ENCODE measurements around the gene NKIRAS1. TPM values are rescaled to one million over a fixed set of nuclear protein-coding genes. Genes with fewer than 3 reads are reported as not detected.

Gene NKIRAS1
- total RNA-seq, 1 experiment from 2014 or later: 12.0 TPM

DNA sequence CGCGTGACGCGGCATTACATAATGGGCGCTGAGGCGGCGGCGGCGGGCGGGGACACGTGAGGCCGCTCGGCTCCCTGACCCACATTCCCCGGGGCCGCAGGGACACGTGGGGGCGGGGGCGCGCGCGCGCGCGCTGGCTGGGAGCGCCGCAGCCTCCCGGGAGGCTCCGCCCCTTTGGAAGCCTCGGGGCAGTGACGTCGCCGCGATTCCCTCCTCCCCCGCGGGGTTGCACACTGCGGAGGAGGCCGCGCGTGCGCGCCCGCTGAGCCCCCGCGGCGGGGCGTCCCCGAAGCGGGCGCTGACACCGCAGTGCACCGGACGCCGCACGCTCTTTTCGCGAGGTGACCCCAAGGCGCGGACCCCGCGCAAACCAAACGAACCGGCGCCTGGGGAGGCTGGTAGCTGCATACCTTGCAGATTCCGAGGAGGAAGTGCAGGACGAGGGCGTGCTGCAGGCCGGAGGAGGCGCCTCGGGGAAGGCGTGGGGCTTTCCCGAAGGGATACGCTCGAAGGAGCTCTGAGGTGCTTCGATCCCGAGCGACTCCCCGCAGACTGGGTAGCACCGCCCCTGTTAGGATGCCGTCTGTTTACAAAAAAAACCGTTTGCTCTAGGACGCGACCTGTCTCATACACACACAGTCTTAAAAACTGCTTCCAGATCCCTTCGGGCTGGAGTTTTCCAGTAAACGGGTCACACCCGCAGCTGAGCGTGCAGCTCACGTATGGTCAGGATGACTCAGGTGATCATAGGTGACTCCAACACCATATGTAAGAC, 29.3 kb upstream of the NKIRAS1 start (continued):
- TF ChIP-seq, protein P1, sequence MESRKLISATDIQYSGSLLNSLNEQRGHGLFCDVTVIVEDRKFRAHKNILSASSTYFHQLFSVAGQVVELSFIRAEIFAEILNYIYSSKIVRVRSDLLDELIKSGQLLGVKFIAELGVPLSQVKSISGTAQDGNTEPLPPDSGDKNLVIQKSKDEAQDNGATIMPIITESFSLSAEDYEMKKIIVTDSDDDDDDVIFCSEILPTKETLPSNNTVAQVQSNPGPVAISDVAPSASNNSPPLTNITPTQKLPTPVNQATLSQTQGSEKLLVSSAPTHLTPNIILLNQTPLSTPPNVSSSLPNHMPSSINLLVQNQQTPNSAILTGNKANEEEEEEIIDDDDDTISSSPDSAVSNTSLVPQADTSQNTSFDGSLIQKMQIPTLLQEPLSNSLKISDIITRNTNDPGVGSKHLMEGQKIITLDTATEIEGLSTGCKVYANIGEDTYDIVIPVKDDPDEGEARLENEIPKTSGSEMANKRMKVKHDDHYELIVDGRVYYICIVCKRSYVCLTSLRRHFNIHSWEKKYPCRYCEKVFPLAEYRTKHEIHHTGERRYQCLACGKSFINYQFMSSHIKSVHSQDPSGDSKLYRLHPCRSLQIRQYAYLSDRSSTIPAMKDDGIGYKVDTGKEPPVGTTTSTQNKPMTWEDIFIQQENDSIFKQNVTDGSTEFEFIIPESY (IDR thresholded peaks at IDR 0.05; ENCODE audit: extremely low read depth, insufficient replicate concordance, low read length): no peak
- peak; percentile 68 for TF ChIP-seq POLR2AphosphoS5 (IDR thresholded peaks at IDR 0.05; ENCODE audit: low read depth, low read length)

DNA sequence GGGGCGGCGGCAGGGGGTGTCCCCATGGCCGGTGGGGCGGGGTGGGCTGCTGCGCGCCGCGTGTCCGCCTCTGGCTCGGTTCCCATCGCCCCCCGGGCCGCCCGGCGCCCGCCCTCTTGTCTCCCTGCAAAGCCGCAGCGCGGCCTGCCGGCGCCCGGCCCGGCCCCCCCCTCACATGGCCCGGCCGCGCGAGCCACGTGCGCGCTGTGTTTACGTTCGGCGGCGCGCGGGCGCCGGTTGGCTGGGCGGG, 28.8 kb upstream of the NKIRAS1 start:
- no TSS peak for BruUV-seq (replicated peaks)
- H3K4me1 ChIP-seq (ENCODE audit: control insufficient read depth in 1 of 2, insufficient read depth in 2 of 2, low read length in 2 of 2): peaks cover 46 to 54% of the 10 kb centered on the region in 2 experiments
- H3K36me3 ChIP-seq (ENCODE audit: control insufficient read depth in 1 of 2, insufficient read depth in 2 of 2, low read length in 2 of 2): no peaks in the 10 kb centered on the region
- H4K20me1 ChIP-seq (ENCODE audit: insufficient read depth): peaks cover 3% of the 10 kb centered on the region; the same call in 1 of the 2 replicates
- peaks cover 45% of the 10 kb centered on the region for H3K79me2 ChIP-seq (ENCODE audit: insufficient read depth, low read length)
- ATAC-seq (no peak), DNase-seq (ENCODE audit: low read depth, low spot score) (no peak)
- peak overlapping the region; percentile 89 for H3K27ac ChIP-seq (ENCODE audit: low read depth, low read length)
- no peaks in the 10 kb centered on the region for H3K27me3 ChIP-seq (ENCODE audit: insufficient read depth, low read length)
- intact Hi-C loops (cut with micrococcal nuclease): loop anchor here (2.0 kb wide), 1 partner anchor 17 kb away; no protein-coding TSS in a partner anchor
- H3K9ac ChIP-seq (ENCODE audit: low read length): peak overlapping the region; percentile 92
- ChIA-PET CTCF (no interaction called here), RAD21 (ENCODE audit: low non-redundant PET in 1 of 2, low total read pairs in 2 of 2, uncharacterized antibody in 2 of 2, unreplicated experiment in 2 of 2) (no interaction called here), POLR2A (interaction anchor here (1.1 to 1.6 kb wide), 2 partner anchors 10 to 28 kb away, joined by 4 to 20 read pairs; partner anchors contain the start of genes NKIRAS1 and RPL15)
- H3K4me2 ChIP-seq (ENCODE audit: low read length): peak overlapping the region; percentile 75; the same call in 1 of the 2 replicates
- H3K9me2 ChIP-seq (ENCODE audit: insufficient read depth): no peaks in the 10 kb centered on the region
- no peaks in the 10 kb centered on the region for H3K9me3 ChIP-seq (ENCODE audit: control insufficient read depth in 1 of 2, insufficient read depth in 1 of 2, low read depth in 1 of 2, low read length in 2 of 2)
- H2AFZ ChIP-seq (ENCODE audit: low read depth, low read length, poor library complexity, severe bottlenecking): no peak overlapping the region
- peak; percentile 16; the same call in 1 of the 2 replicates for TF ChIP-seq ZFX (IDR thresholded peaks at IDR 0.05)
- TF ChIP-seq POLR2A (IDR thresholded peaks at IDR 0.05; ENCODE audit: borderline replicate concordance, extremely low read depth, insufficient read depth, insufficient read length): no peak
- TF ChIP-seq, protein P1 (IDR thresholded peaks at IDR 0.05; ENCODE audit: extremely low read depth, insufficient replicate concordance, low read length): peak; percentile 9
- no peak for TF ChIP-seq SRF (IDR thresholded peaks at IDR 0.05; ENCODE audit: low read depth)
- TF ChIP-seq, protein P2, sequence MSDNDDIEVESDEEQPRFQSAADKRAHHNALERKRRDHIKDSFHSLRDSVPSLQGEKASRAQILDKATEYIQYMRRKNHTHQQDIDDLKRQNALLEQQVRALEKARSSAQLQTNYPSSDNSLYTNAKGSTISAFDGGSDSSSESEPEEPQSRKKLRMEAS (IDR thresholded peaks at IDR 0.05): no peak
- TF ChIP-seq, protein P3, sequence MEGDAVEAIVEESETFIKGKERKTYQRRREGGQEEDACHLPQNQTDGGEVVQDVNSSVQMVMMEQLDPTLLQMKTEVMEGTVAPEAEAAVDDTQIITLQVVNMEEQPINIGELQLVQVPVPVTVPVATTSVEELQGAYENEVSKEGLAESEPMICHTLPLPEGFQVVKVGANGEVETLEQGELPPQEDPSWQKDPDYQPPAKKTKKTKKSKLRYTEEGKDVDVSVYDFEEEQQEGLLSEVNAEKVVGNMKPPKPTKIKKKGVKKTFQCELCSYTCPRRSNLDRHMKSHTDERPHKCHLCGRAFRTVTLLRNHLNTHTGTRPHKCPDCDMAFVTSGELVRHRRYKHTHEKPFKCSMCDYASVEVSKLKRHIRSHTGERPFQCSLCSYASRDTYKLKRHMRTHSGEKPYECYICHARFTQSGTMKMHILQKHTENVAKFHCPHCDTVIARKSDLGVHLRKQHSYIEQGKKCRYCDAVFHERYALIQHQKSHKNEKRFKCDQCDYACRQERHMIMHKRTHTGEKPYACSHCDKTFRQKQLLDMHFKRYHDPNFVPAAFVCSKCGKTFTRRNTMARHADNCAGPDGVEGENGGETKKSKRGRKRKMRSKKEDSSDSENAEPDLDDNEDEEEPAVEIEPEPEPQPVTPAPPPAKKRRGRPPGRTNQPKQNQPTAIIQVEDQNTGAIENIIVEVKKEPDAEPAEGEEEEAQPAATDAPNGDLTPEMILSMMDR (IDR thresholded peaks at IDR 0.05 in 2 of 3, conservative IDR thresholded peaks at IDR 0.05 in 1 of 3; ENCODE audit: borderline replicate concordance in 1 of 3, insufficient read depth in 1 of 3, low read depth in 2 of 3, low read length in 2 of 3): no peak
- peak overlapping the region; percentile 47 to 57; a peak in 3 of 4 replicates for H3K4me3 ChIP-seq (replicated peaks in 1 of 2; ENCODE audit: low read depth in 1 of 2, low read length in 2 of 2)

All from HCT116 (cell line).